Mucosa of rectum (tissue), 2 donors: ENCODE measurements around the gene HERC3.

Experiments used
- H3K27ac ChIP-seq, 2 donors: one replicate each; pipeline ENCODE4 v1.7.0; 2013; ENCODE audit warnings: inconsistent platforms in 2 of 2, low read depth in 2 of 2, low read length in 2 of 2
- H3K27me3 ChIP-seq, 2 donors: one replicate each; pipeline ENCODE4 v1.7.0; 2013; ENCODE audit warnings: low read length in 2 of 2; ENCODE audit not compliant: control insufficient read depth in 2 of 2, insufficient read depth in 2 of 2
- H3K36me3 ChIP-seq, 2 donors: one replicate each; pipeline ENCODE4 v1.7.0; 2013; ENCODE audit warnings: low read length in 2 of 2; ENCODE audit not compliant: control insufficient read depth in 2 of 2, insufficient read depth in 2 of 2
- H3K4me1 ChIP-seq, 2 donors: one replicate each; pipeline ENCODE4 v1.7.0; 2013; ENCODE audit warnings: low read length in 2 of 2, mild to moderate bottlenecking in 1 of 2; ENCODE audit not compliant: control insufficient read depth in 2 of 2, insufficient read depth in 2 of 2
- H3K4me3 ChIP-seq, 2 donors: one replicate each; pipeline ENCODE4 v1.7.0; 2013; ENCODE audit warnings: low read length in 2 of 2
- H3K9ac ChIP-seq, 2 donors: one replicate each; pipeline ENCODE4 v1.7.0; 2013; ENCODE audit warnings: low read length in 2 of 2, low read depth in 1 of 2, mild to moderate bottlenecking in 1 of 2
- H3K9me3 ChIP-seq, 2 donors: one replicate each; pipeline ENCODE4 v1.7.0; 2013; ENCODE audit warnings: low read length in 2 of 2; ENCODE audit not compliant: control insufficient read depth in 2 of 2
- donor health status: healthy.
- donor health status: Normal muscosa, but diverticular disease.

HERC3 gene

GRCh38 chr4:88659055-88659889, 67.0 kb downstream of the HERC3 start:
- Histone ChIP-seq H3K9me3 (no peaks in the 10 kb centered on the region), H3K9ac (no peak overlapping the region), H3K27me3 (no peaks in the 10 kb centered on the region), H3K4me1 (peaks cover 0 to 6% of the 10 kb centered on the region in 2 donors), H3K4me3 (no peak overlapping the region), H3K27ac (no peak overlapping the region), H3K36me3 (peaks cover 20 to 32% of the 10 kb centered on the region in 2 donors)

GRCh38 chr4:88659890-88660208, 67.6 kb downstream of the HERC3 start:
- peaks cover 17 to 30% of the 10 kb centered on the region in 2 donors for H3K36me3 ChIP-seq
- peaks cover 0 to 6% of the 10 kb centered on the region in 2 donors for H3K4me1 ChIP-seq
- no peak overlapping the region for H3K4me3 ChIP-seq
- no peak overlapping the region for H3K9ac ChIP-seq
- H3K9me3 ChIP-seq = no peaks in the 10 kb centered on the region
- H3K27me3 ChIP-seq = no peaks in the 10 kb centered on the region
- peak overlapping the region in 1 of 2 donors; percentile 38 for H3K27ac ChIP-seq

DNA sequence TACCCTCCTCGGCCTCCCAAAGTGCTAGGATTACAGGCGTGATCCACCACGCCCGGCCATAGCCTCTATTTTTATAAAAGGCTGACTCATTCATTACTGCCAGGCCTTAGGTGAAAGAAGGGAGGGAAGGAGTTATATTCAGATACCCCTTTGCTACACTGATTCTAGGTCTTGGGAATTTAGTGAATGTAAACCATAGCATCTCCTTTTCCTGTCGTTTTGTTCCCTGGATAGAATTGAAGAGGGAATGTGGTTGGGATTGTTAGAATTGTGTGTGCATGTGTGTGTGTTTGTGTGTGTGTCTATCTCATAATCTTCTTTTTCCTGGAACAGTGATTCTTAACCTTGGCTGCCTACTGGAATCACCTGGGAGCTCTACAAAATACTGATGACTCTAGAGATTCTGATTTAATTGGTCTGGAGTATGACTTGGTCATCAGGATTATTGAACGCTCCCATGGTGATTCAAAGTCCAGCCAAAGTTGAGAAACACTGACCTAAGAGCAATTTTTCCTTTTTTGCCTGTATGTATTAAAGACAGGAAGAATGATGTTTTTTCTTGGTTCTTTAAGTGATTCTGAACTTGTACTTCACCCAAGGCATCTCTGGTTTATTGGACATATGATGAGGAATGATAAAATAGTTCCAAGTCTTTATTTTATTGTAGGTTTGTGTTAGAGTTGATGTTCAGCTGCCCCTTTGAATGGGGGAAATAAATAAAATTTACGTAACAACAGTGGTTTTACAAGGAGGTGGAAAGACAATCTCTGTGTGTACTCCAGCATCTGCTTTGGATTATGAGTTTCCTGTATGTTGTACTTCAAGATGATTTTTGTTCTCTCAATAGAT, 68.4 kb downstream of the HERC3 start:
- peaks cover 9 to 23% of the 10 kb centered on the region in 2 donors for H3K36me3 ChIP-seq
- H3K4me1 ChIP-seq = peaks cover 0 to 6% of the 10 kb centered on the region in 2 donors
- H3K4me3 ChIP-seq = no peak overlapping the region
- H3K27ac ChIP-seq = peak overlapping the region in 1 of 2 donors; percentile 6
- no peaks in the 10 kb centered on the region for H3K27me3 ChIP-seq
- H3K9me3 ChIP-seq = no peaks in the 10 kb centered on the region
- H3K9ac ChIP-seq = no peak overlapping the region

DNA sequence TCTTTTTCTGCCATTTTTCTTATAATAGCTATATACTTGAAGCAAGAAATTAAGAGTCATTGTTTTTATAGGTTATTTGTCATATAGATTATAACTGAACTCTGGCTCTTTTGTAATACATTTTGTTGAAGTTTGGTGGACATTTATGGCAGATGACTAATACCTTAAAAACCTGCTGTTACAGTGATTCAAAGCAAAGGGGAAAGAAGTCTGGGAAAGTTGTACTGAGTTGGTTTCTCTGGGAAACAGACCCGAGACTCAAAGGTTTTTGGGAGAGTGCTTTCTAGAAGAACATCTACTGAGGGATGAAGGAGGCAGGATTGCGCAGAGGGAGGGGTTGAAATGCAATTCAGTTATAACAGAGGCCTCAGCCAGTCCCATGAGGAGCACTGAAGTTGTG, 69.5 kb downstream of the HERC3 start:
- Histone ChIP-seq H3K9ac (no peak overlapping the region), H3K9me3 (no peaks in the 10 kb centered on the region), H3K36me3 (peaks cover 7 to 13% of the 10 kb centered on the region in 2 donors), H3K4me1 (peaks cover 0 to 6% of the 10 kb centered on the region in 2 donors), H3K27ac (no peak overlapping the region), H3K27me3 (no peaks in the 10 kb centered on the region), H3K4me3 (no peak overlapping the region)

DNA sequence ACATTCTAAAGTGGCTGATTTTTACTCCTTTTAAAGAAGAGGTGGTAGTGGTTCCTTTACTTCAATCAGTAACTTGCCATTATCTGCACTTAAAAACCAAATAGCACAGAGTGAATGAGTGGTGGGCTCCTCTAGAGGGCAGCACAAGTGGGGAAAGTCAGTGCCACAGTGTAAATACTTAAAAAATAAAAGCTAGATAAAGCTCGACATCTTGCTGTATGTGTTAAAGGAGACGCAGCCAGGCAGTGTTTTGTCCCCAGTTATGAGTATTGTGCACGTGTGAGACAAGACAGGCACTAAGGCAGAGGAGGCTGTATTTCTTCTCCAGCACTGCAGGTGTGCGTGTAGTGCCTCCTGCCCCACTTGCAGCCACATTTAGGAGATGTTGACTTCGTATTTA, 80.7 kb downstream of the HERC3 start:
- Histone ChIP-seq H3K9ac (no peak overlapping the region), H3K27me3 (no peaks in the 10 kb centered on the region), H3K27ac (no peak overlapping the region), H3K4me3 (no peak overlapping the region), H3K36me3 (peaks cover 10 to 34% of the 10 kb centered on the region in 2 donors), H3K4me1 (no peaks in the 10 kb centered on the region), H3K9me3 (no peaks in the 10 kb centered on the region)

DNA sequence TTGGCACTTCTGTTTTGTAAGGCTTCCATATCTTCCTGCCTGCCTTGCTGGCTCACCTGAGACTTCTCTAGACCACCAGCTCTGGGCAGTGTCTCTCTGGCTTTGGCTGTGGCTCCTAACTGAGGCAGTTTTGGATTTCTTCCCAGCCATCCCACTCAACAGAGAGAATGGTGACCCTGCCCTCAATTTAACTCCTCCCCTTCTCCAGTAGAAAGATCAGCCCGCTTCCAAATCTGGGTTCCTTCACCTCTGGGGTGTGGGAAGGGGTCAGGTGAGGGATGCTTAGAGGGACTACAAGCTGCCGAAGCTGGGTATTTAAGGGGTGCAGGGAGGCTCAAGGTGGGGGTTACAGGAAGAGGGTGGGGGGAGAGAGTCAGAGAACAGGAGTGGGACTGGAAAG, 81.6 kb downstream of the HERC3 start:
- H3K36me3 ChIP-seq = peaks cover 8 to 36% of the 10 kb centered on the region in 2 donors

GRCh38 chr4:88674565-88674964, 82.3 kb downstream of the HERC3 start:
- no peak overlapping the region for H3K27ac ChIP-seq
- no peaks in the 10 kb centered on the region for H3K4me1 ChIP-seq
- H3K4me3 ChIP-seq = no peak overlapping the region
- no peaks in the 10 kb centered on the region for H3K27me3 ChIP-seq
- no peaks in the 10 kb centered on the region for H3K9me3 ChIP-seq
- no peak overlapping the region for H3K9ac ChIP-seq
- peaks cover 9 to 36% of the 10 kb centered on the region in 2 donors for H3K36me3 ChIP-seq

More for the DNA sequence above, 81.6 kb downstream of the HERC3 start:
- Histone ChIP-seq H3K4me1 (no peaks in the 10 kb centered on the region), H3K27ac (no peak overlapping the region), H3K4me3 (no peak overlapping the region), H3K9ac (no peak overlapping the region), H3K27me3 (no peaks in the 10 kb centered on the region), H3K9me3 (no peaks in the 10 kb centered on the region)

DNA sequence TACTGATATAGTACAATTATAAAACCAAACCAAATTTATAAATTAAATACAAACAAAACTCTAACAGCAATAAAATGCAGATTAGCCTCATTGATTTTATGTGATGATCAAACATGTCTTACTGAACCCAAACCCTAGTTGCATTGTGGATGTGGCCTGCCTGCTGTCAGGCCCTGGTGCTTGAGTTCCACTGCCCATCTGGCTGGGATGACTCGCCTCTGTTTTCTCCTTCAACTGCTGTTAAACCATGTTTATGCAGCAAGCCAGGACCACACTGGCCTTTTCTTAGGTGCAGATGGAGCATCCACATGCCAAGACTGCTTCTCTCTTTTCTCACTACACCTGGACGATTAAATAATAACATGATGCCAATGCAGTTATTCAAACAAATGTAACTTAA, 82.7 kb downstream of the HERC3 start:
- no peaks in the 10 kb centered on the region for H3K9me3 ChIP-seq
- no peak overlapping the region for H3K4me3 ChIP-seq
- H3K27ac ChIP-seq = no peak overlapping the region
- no peaks in the 10 kb centered on the region for H3K4me1 ChIP-seq
- H3K27me3 ChIP-seq = no peaks in the 10 kb centered on the region
- peaks cover 9 to 37% of the 10 kb centered on the region in 2 donors for H3K36me3 ChIP-seq
- no peak overlapping the region for H3K9ac ChIP-seq

DNA sequence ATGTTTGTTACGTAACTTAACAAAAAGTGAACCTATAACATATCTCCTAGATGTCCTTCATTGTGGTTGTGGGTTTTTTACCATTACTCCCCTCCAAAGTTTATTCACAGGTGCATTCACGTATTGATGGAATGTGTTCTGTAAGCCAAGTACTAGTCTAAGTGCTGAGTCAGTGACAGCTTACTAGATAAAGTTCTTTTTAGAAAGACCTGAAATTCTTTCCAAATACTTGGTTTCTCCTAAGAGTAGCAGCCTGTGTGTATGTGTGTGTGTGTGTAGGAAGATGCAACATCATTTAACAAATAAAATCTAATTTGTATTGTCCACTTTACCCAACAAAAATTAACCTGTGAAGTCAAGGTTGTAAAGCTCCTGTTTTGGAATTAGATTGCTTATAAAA, 83.3 kb downstream of the HERC3 start:
- Histone ChIP-seq H3K4me1 (no peaks in the 10 kb centered on the region), H3K27ac (no peak overlapping the region), H3K36me3 (peaks cover 12 to 38% of the 10 kb centered on the region in 2 donors), H3K9ac (no peak overlapping the region), H3K27me3 (no peaks in the 10 kb centered on the region), H3K4me3 (no peak overlapping the region), H3K9me3 (no peaks in the 10 kb centered on the region)

DNA sequence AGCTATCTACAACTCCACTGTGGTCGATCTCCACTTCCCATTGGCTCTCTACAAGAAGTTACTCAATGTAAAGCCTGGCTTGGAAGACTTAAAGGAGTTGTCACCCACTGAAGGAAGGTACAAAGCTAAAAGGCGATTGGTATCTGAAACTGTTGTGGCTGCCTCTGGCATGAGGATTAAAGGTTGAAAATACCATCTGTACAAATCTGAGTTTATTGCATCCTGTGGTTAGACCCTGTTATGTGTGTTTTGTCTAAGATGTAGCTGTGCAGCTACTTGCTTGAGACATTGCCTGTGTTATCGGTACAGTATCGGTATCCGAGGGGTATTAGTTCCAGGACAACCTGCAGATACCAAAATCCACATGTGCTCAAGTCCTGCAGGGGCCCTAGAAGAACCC, 88.9 kb downstream of the HERC3 start:
- Histone ChIP-seq H3K4me3 (no peak overlapping the region), H3K36me3 (peaks cover 23 to 40% of the 10 kb centered on the region in 2 donors), H3K4me1 (no peaks in the 10 kb centered on the region), H3K9me3 (no peaks in the 10 kb centered on the region), H3K27ac (no peak overlapping the region), H3K27me3 (no peaks in the 10 kb centered on the region), H3K9ac (no peak overlapping the region)
